GM18517 (cell line): ENCODE results near the gene GTPBP6.
"Not testable (repeated sequence)": the region's sequence is repeated elsewhere in the genome, so short reads cannot be mapped to it uniquely, and the experiment has no call there.

Experiments
- ATAC-seq: cut with Tn5 transposase; IDR thresholded peaks from one replicate; pipeline ENCODE4 v1.9.1; 2021; ENCODE audit warnings: mild to moderate bottlenecking, moderate library complexity; ENCODE audit not compliant: unreplicated experiment

The GTPBP6 gene

GRCh38 chrX:352582-353314 lies 34.2 kb upstream of the GTPBP6 start:
- ATAC-seq, result no peak

- no peak for ATAC-seq
Observed at GRCh38 chrX:352181-352580, 33.6 kb upstream of the GTPBP6 start.

GRCh38 chrX:351736-352135 lies 33.1 kb upstream of the GTPBP6 start:
- ATAC-seq, result no peak

GRCh38 chrX:351324-351641 lies 32.7 kb upstream of the GTPBP6 start:
- not testable (repeated sequence) for ATAC-seq

- ATAC-seq, result no peak
Observed at GRCh38 chrX:350534-351323, 32.1 kb upstream of the GTPBP6 start.

GRCh38 chrX:350148-350533 lies 31.5 kb upstream of the GTPBP6 start:
- no peak for ATAC-seq

- ATAC-seq, result no peak
Observed at GRCh38 chrX:349702-350101, 31.1 kb upstream of the GTPBP6 start.

- ATAC-seq, result no peak
Observed at GRCh38 chrX:349196-349595, 30.6 kb upstream of the GTPBP6 start.

- no peak for ATAC-seq
Observed at GRCh38 chrX:348461-349117, 30.0 kb upstream of the GTPBP6 start.

- no peak for ATAC-seq
Observed at GRCh38 chrX:347351-348117, 28.9 kb upstream of the GTPBP6 start.

- ATAC-seq, result no peak
Observed at GRCh38 chrX:346034-346813, 27.6 kb upstream of the GTPBP6 start.

- ATAC-seq, result no peak
Observed at GRCh38 chrX:345020-345925, 26.7 kb upstream of the GTPBP6 start.

GRCh38 chrX:344371-344901 lies 25.8 kb upstream of the GTPBP6 start:
- ATAC-seq, result no peak

- ATAC-seq, result no peak
Observed at GRCh38 chrX:341541-342101, 23.0 kb upstream of the GTPBP6 start.

- no peak for ATAC-seq
Observed at GRCh38 chrX:340641-341423, 22.2 kb upstream of the GTPBP6 start.

GRCh38 chrX:340121-340520 lies 21.5 kb upstream of the GTPBP6 start:
- no peak for ATAC-seq

- no peak for ATAC-seq
Observed at GRCh38 chrX:338836-339400, 20.3 kb upstream of the GTPBP6 start.
